Activated CD8-positive, alpha-beta T cell treated with anti-CD3 and anti-CD28 coated beads for 36 hours (primary cell): ENCODE results near the gene ME3. TPM values are rescaled to one million over a fixed set of nuclear protein-coding genes. Genes with fewer than 3 reads are reported as not detected.

ENCODE experiments used
- ATAC-seq: fragments of 200-7000 bp; cut with Tn5 transposase; one replicate; pipeline ENCODE4 v1.10.0; 2021; ENCODE audit warnings: mild to moderate bottlenecking, moderate library complexity
- CTCF ChIA-PET: fragments of 350-600 bp; sonication (Branson Sonifier 250); formaldehyde crosslinking; loops from one replicate; lab custom pipeline; 2021; ENCODE audit warnings: antibody characterized with exemption; lab: Charles Lee
- POLR2A ChIA-PET: fragments of 350-600 bp; sonication (Branson Sonifier 250); formaldehyde crosslinking; loops from one replicate; lab custom pipeline; 2021; ENCODE audit warnings: antibody characterized with exemption; lab: Charles Lee
- DNase-seq: peaks from one replicate; pipeline ENCODE4 v3.0.0-alpha.2; 2020
- H3K27ac Mint-ChIP-seq: one replicate; pipeline ENCODE4 v1.8.0; 2021; ENCODE audit warnings: mild to moderate bottlenecking, mixed read lengths
- H3K27me3 Mint-ChIP-seq: one replicate; pipeline ENCODE4 v1.8.0; 2021; ENCODE audit warnings: mixed read lengths
- H3K36me3 Mint-ChIP-seq: one replicate; pipeline ENCODE4 v1.8.0; 2021; ENCODE audit warnings: low read depth, mixed read lengths
- H3K4me1 Mint-ChIP-seq: one replicate; pipeline ENCODE4 v1.8.0; 2021; ENCODE audit warnings: low read depth, mixed read lengths
- H3K4me3 Mint-ChIP-seq: one replicate; pipeline ENCODE4 v1.8.0; 2021; ENCODE audit warnings: mild to moderate bottlenecking, moderate library complexity, mixed read lengths
- H3K9me3 Mint-ChIP-seq: one replicate; pipeline ENCODE4 v1.8.0; 2021; ENCODE audit warnings: mixed read lengths
- CTCF ChIP-seq: fragments of 200-600 bp; IDR thresholded peaks from one replicate; pipeline ENCODE4 v1.8.0; 2022; ENCODE audit warnings: antibody characterized with exemption, mild to moderate bottlenecking
- intact Hi-C: fragments of 100-400 bp; cut with micrococcal nuclease; formaldehyde crosslinking; loops from one replicate; pipeline ENCODE4 v1.10.0; 2022
- total RNA-seq, 2 experiments: library from RNA; stranded (reverse); gene quantifications; one replicate each; pipeline ENCODE4 v1.2.3, GENCODE V29; 2021

ME3 gene
- total RNA-seq, 2 experiments from 2014 or later = 5.0 to 6.2 TPM

- intact Hi-C loops = no loop called here
- no peaks in the 10 kb centered on the region for H3K36me3 Mint-ChIP-seq
- ATAC-seq (no peak), DNase-seq (no peak)
- TF ChIP-seq CTCF = no peak
- no peaks in the 10 kb centered on the region for H3K9me3 Mint-ChIP-seq
- H3K27me3 Mint-ChIP-seq = no peaks in the 10 kb centered on the region
- H3K4me3 Mint-ChIP-seq = no peak overlapping the region
- H3K4me1 Mint-ChIP-seq = no peaks in the 10 kb centered on the region
- POLR2A ChIA-PET = no interaction called here
- CTCF ChIA-PET = no interaction called here
- H3K27ac Mint-ChIP-seq = no peak overlapping the region
Measured at GRCh38 chr11:86558207-86558606, 114.2 kb downstream of the ME3 start.

- intact Hi-C loops = no loop called here
- CTCF ChIA-PET = interaction anchor here (1.5 kb wide), 1 partner anchor 52 kb away, joined by 4 read pairs; no protein-coding TSS in a partner anchor
- Mint-ChIP-seq H3K4me1 (no peaks in the 10 kb centered on the region), H3K9me3 (no peaks in the 10 kb centered on the region), H3K36me3 (no peaks in the 10 kb centered on the region), H3K27ac (no peak overlapping the region), H3K27me3 (no peaks in the 10 kb centered on the region), H3K4me3 (no peak overlapping the region)
- ATAC-seq = no peak
- DNase-seq = no peak
- TF ChIP-seq CTCF = no peak
- POLR2A ChIA-PET = no interaction called here
Measured at GRCh38 chr11:86555866-86556265, 116.5 kb downstream of the ME3 start.

GRCh38 chr11:86555401-86555800 is 117.0 kb downstream of the ME3 start:
- H3K36me3 Mint-ChIP-seq = no peaks in the 10 kb centered on the region
- H3K4me1 Mint-ChIP-seq = no peaks in the 10 kb centered on the region
- H3K27me3 Mint-ChIP-seq = no peaks in the 10 kb centered on the region
- CTCF ChIA-PET = interaction anchor here (1.5 kb wide), 1 partner anchor 53 kb away, joined by 4 read pairs; no protein-coding TSS in a partner anchor
- ATAC-seq (no peak), DNase-seq (no peak)
- POLR2A ChIA-PET = no interaction called here
- no peak for TF ChIP-seq CTCF
- no peak overlapping the region for H3K4me3 Mint-ChIP-seq
- H3K9me3 Mint-ChIP-seq = no peaks in the 10 kb centered on the region
- intact Hi-C loops = no loop called here
- no peak overlapping the region for H3K27ac Mint-ChIP-seq

GRCh38 chr11:86553265-86553664 is 119.2 kb downstream of the ME3 start:
- Mint-ChIP-seq H3K4me3 (no peak overlapping the region), H3K27me3 (no peaks in the 10 kb centered on the region), H3K27ac (no peak overlapping the region), H3K36me3 (no peaks in the 10 kb centered on the region), H3K9me3 (no peaks in the 10 kb centered on the region), H3K4me1 (no peaks in the 10 kb centered on the region)
- ATAC-seq (no peak), DNase-seq (no peak)
- TF ChIP-seq CTCF = no peak
- intact Hi-C loops = no loop called here
- ChIA-PET POLR2A (no interaction called here), CTCF (no interaction called here)

DNA sequence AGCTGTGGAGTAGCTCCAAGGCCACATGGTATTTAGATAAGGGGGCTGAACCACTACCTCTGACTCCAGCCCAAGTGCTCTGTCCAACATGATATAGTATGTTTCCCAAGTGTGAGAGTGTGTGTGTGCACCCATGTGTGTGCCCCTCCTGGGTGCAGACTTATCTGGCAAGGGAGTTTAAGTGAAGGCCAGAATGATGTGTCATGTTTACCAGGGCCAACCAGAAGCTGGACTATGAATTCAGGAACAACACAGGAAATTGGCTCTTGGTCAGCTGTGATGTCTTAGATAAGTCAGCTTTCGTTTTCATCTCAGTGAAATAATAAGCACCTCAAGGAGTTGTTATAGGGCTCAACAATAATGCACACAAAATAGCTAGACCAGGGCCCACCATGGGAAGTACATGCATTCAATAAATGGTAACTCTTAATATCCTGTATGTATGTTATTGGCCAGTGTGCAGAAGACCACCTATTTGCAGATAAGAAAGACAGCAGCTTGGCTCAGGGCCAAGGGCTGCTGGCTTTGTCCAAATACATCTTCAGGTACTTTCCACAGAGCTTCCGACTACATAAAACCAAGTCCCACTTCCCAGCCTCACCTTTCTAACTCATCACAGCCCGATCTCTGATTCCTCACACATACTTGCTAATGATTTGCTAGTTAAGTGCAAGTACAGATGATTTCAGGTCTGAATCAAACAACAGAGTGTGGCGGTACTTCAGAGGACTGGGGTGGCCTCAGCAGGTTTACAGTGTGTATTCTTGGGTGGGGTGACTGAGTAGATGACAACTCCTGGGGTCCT is 120.9 kb downstream of the ME3 start:
- DNase-seq (no peak), ATAC-seq (no peak)
- no peak overlapping the region for H3K4me3 Mint-ChIP-seq
- no peaks in the 10 kb centered on the region for H3K27me3 Mint-ChIP-seq
- no peaks in the 10 kb centered on the region for H3K9me3 Mint-ChIP-seq
- no peak for TF ChIP-seq CTCF
- H3K36me3 Mint-ChIP-seq = no peaks in the 10 kb centered on the region
- intact Hi-C loops = no loop called here
- ChIA-PET CTCF (interaction anchor here (2.0 kb wide), 1 partner anchor 57 kb away, joined by 5 read pairs; no protein-coding TSS in a partner anchor), POLR2A (interaction anchor here (1.0 to 1.3 kb wide), 2 partner anchors 12 to 65 kb away, joined by 3 read pairs; no protein-coding TSS in a partner anchor)
- H3K27ac Mint-ChIP-seq = no peak overlapping the region
- H3K4me1 Mint-ChIP-seq = no peaks in the 10 kb centered on the region
